HG03378 (cell line): ENCODE data around the gene NPDC1.

Experiments
- ATAC-seq: cut with Tn5 transposase; IDR thresholded peaks from one replicate; pipeline ENCODE4 v1.9.1; 2021; ENCODE audit warnings: mild to moderate bottlenecking, moderate library complexity; ENCODE audit not compliant: unreplicated experiment

The NPDC1 gene

DNA sequence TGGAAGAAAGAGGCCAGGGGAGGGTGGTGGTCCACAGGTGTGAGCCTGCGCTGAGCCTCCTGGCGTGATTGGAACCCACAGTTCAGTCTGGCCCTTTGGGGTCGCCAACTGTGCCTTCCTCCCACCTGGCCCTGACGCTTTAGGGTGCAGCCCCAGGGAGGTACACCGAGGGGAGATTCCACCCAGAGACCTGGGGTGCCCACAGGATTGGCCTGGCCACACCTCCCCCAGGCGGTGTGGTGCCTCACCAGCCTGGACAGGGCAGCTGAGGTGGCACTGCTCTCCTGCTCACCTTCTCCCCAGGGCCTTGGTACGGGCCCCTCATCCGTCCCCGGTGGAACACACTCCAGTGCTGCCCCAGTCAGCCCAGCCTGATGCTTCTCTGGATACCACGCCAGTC lies 48.6 kb downstream of the NPDC1 start:
- ATAC-seq = no peak

DNA sequence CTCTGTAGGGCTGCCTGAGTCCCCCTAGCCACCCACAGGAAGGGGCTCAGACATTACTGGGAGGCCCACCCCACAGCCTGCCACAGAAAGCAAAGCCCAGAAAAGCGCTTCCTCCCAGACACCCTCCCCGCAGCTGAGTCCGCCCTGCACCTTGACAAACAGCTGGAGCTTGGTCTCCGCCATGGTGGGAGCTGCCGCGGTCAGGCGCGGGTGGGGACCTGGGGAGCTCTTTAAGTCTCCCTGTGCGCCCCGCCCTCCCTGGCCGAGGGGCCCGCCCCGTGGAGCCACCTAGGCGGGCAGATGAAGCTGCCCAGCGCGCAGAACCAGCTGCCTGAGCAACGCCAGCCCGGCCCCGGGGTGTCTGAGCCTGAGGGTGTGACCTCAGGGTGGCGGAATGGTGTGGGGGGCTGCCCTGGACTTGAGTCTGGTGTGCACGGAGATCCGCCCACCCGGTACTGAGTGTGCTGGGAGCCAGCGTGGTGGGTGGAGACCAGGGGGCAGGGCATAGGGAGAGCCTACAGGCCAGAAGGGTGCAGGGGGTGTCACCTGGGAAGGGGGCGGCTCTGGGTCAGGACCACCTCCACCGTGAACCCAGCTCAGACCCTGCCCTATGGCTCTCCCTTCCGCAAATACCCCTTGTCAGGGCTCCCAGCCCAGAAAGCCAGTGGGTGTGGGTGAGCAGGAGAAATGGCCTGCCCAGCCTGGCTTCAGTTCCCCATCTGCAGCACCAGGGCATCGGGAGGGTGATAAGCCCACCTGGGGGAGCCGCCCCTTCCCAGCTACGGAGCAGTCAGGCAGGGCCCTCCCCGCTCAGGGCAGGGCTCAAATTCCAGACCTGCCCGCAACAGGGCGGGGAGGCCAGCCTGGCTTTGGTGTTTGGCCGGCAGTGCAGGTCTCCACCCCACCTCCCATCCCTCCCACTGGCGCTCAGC lies 49.4 kb downstream of the NPDC1 start, which contains the start of gene CLIC3:
CLIC3 (minus strand) TSS at position 208 of the 932 bp plus-strand sequence; CDS start at position 183, 25 bp downstream.
- ATAC-seq = no peak

DNA sequence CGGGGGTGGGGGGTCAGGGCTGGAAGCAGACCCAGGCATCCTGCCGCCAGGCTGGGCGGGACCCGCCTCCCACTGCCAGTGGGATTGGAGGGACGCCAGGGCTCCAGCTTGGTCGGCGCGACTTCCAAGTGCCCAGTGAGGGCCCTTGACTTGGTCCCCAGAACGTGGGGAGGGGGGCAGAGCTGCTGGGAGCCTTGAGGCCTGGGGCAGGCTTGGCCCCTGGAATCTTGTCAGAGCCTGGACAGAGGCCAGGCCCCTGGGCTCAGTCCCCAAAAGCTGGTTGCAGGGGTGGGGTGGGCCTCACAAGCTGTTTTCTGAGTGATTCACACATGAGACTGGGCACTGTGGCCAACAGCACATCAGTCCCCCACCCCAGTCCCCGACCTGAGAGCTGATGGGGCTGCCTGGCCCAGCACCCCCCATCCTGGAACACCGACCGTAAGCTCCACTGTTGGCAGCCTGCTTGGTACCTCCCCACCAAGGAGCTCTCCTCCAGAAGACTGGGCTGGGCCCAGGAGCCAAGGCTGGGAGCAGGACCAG lies 50.1 kb downstream of the NPDC1 start:
- no peak for ATAC-seq

DNA sequence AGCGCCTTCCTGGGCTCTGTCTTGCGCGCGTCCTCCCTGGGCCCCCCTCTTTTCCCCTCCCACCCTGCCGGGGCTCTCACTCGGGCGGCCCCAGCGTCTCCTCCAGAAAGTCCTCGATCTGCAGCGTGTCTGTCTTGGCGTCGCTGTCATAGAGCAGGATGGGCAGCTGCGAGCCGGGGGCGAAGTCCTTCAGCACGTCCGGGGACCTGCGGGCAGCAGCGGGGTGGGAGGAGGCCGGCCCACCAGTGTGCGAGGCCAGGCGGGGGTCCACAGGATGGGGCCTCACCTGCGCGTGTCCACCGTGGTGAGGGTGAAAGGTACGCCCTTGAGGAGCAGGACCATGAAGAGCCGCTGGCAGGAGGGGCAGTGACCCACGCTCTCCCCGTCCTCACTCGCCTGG lies 50.6 kb downstream of the NPDC1 start:
- ATAC-seq = no peak

DNA sequence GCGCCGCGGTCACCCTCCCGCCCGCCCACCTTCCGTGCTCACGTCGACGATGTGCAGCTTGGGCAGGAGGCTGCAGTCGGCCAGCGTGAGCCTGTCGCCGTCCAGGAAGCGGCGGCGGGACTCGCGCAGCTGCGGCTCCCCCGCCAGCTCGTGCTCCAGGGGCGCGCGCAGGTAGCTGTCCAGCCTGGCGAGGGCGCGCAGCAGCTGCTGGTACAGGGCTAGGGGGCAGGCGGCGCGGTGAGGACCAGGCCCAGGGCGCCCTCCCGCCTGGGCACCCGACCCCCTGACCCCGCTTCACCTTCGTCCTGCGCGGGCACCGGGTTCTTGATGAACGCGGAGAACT lies 51.1 kb downstream of the NPDC1 start:
- ATAC-seq = no peak

DNA sequence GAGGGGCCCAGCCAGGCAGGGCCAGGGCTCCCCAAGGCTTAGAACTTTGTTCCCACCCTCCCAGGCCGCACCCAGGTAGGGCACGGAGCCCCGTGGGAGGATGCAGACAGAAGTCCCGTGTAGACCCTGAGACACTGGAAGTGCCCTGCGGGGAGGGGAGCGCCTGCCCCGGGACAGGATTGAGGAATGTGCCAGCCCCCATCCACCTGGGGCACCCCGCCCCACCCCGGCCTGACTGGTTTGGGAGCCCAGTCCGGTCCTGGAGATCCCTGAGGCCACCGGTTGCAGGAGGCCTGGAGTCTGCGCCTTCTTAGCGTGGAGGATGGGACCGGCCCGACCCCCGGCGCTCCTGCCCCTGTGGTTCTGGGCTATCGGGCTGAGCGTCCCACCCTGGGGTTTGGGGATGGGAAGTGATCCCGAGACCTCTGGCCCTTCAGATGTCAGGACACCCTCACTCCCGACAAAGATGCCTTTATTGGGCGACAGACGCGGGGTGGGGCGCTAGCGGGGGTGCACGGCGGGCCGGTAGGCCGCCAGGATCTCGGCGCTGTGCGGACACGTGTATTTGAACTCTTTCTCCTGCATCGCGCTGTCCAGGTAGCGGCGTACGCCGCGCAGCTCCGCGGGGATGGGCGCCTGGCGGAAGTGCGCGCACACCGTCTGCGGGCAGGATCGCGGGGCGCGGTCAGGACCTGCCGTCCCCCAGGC lies 51.6 kb downstream of the NPDC1 start:
- no peak for ATAC-seq

DNA sequence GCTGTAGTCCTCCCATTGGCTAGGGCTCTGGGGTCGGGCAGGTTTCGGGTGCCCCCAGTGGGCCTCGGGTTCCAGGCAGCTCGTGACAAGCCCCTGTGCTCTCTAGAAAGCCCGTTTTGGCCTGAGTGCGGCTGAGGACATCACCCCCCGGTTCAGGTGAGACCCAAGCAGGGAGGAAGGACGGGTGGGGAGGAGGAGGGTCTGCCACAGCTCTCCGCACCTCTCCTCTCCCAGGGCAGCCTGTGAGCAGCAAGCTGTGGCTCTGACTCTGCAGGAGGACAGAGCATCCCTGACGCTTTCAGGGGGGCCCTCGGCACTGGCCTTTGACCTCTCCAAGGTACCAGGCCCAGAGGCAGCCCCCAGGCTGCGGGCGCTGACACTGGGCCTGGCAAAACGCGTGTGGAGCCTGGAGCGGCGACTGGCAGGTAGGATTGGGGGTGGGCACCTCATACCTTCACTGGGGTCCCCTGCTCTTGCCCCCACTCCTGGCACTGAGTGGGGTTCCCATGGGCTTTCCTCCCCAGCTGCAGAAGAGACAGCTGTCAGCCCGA lies 53.1 kb downstream of the NPDC1 start:
- ATAC-seq = peak; percentile 7

DNA sequence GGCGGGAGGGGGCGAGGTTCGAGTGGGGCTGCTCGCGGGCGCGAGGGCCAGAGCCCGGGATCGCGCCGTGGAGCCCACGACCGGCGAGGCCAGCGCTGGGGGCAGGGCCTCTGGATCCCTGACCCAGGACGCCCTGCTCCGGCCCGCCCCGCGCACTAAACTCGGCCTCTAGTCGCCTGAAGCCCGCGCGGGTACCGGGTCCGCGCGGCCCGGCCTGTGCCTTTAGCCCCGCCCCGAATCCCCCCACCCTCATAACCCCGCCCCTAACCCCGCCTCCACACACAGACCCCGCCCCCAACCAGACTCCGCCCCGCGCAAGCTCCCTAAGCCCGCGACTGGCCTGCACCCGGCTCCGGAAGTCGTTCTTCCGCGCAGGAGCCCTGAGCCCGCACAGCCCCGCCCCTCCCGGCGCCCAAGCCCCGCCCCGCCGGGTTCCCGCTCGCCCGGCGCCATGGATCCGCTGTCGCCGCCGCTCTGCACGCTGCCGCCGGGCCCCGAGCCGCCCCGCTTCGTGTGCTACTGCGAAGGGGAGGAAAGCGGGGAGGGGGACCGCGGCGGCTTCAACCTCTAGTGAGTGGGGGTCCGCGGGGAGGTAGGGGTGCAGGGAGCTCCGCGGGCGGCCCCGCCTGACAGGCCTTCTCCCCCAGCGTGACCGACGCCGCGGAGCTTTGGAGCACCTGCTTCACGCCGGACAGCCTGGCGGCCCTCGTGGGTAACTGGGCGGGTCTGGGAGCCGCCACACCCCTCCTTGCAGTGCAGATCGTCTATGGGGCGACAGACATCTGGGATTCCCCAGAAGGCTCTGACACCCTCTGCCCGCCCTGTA lies 53.8 kb downstream of the NPDC1 start, which contains the start of gene PAXX:
PAXX (plus strand) TSS at position 430 of the 826 bp plus-strand sequence; CDS start at position 452, 22 bp downstream.
- ATAC-seq = peak; percentile 66

DNA sequence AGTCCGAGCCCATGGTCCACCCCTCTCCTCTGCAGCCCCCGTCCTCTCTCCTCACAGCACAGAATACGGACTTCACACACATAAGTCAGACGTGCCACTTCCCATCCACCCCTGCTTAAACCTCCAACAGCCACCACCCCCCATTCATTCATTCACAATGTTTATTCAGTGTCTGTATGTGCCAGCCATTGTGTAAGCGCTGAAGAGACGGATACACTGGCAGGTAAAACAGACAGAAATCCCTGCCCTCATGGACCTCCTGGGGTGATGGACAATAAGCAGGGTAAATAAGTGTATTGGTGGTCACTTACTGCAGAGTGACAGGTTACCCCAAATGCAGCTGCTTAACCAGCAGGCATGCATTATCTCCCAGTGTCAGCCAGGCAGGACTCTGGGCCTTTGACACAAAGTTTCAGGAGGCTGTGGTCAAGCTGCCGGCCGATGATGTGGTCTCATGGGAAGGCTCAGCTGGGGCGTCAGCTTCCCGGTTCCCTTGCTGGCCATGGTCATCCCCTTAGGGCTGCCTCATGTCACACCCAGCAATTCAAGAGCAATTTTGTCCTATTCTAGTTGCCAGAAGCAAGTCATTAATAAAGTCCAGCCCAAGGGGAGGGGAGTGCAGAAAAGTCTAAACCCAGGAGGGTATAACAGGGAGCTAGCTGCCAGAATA lies 55.6 kb downstream of the NPDC1 start:
- no peak for ATAC-seq
